GM12875 (cell line): ENCODE measurements around the gene KIF25.

Source experiments
- H3K4me3 ChIP-seq: one replicate; pipeline ENCODE4 v1.5.1; 2011; ENCODE audit warnings: low read depth, low read length, control low read depth
- TF ChIP-seq, protein P1 (sequence below): IDR thresholded peaks from 2 replicates; pipeline ENCODE4 v1.5.1; 2011; ENCODE audit warnings: low read depth, mild to moderate bottlenecking, control low read depth, inconsistent platforms, low read length, moderate library complexity, borderline replicate concordance; ENCODE audit not compliant: insufficient read depth

KIF25 gene

DNA sequence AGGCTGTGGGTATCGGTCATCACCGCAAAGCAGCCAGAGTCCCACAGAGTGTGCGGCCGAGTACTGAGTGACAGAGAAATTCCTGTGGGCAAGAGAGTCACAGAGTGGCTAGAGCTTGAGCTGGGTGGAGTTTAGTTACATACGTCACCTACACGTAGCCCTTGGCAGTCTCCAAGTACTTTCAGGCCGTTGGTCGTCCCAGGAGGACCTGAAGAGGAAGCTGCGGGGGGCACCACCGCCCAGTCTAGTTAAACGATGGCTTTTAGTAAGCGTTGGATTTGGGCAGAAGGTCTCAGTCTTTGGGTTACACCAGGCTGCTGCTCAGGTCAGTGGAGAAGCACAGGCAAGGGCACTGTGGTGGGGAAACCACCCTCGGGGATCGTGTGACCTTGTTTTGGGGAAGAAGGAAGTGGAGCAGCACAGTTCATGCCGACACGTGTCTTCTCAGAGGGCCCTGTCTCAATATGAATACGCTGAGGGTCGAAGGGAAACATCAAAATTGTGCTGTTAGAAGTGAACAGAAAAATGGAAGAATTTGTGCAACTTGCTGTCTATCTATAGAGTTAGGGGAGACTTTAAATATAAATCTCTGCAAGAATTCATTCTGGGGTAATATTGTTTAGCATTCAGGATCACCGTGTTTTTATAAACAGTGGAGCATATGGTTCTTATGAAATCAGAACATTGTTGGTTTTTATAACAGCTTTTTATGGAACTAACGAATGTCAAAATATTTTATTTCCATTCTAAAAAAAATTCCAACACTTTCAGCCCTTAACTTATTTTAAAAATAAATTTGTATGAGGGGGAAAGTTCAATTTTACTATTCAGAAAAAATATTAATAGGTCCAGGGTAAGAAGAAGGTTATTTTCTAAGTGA lies 28.6 kb downstream of the KIF25 start:
- TF ChIP-seq, protein P1, sequence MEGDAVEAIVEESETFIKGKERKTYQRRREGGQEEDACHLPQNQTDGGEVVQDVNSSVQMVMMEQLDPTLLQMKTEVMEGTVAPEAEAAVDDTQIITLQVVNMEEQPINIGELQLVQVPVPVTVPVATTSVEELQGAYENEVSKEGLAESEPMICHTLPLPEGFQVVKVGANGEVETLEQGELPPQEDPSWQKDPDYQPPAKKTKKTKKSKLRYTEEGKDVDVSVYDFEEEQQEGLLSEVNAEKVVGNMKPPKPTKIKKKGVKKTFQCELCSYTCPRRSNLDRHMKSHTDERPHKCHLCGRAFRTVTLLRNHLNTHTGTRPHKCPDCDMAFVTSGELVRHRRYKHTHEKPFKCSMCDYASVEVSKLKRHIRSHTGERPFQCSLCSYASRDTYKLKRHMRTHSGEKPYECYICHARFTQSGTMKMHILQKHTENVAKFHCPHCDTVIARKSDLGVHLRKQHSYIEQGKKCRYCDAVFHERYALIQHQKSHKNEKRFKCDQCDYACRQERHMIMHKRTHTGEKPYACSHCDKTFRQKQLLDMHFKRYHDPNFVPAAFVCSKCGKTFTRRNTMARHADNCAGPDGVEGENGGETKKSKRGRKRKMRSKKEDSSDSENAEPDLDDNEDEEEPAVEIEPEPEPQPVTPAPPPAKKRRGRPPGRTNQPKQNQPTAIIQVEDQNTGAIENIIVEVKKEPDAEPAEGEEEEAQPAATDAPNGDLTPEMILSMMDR = no peak
- no peak overlapping the region for H3K4me3 ChIP-seq

DNA sequence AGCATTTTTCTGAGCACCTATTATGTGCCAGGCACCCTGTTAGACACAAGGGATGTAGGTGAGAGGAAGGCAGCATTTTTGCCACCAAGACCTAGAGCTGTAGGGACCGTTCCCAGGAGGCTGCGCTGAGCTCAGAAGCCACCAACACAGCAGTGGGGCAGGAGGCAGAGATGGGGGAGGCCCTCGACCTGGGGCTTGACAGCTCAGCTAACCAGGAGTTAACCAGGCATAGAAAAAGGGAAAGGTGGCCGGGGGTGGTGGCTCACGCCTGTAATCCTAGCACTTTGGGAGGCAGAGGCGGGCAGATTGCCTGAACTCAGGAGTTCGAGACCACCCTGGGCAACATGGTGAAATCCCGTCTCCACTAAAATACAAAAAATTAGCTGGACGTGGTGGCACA lies 29.5 kb downstream of the KIF25 start:
- TF ChIP-seq, protein P1 = no peak
- no peak overlapping the region for H3K4me3 ChIP-seq

DNA sequence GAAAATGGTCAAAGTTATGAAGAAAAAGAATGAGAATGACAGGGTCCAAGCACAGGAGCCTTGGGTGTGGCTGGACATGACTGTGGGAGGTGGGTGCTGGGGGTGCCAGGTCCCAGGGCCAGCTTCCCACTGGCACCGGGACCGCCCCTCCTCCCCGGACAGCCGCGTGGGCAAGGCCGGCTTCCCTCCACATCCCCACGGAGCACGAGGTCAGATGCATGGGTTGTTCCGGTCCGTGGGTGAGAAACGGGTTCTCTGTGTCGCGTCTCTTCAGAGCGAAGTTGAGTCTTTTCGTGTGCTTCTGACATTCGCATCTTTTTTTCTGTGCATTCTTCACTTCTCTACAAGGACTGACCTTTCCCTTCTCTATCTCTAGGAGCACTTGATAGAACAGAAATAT lies 30.1 kb downstream of the KIF25 start:
- H3K4me3 ChIP-seq = no peak overlapping the region
- TF ChIP-seq, protein P1 = no peak

DNA sequence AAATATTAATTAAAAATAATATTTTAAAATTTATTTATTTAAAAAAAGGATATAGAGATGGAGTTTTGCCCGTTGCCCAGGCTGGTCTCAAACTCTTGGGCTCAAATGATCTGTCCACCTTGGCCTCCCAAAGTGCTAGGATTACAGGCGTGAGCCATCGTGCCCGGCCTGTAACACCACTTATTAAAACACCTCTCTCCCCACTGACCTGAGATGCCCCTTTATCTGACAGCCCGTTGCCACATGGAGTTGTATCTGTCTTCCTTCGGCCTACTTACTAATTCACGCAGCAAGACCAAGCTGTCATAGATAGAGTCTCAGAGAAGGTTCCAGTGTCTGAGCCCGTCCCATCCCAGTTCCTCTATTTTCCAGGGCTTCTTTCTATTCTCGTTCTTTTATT lies 30.7 kb downstream of the KIF25 start:
- H3K4me3 ChIP-seq = no peak overlapping the region
- TF ChIP-seq, protein P1 = no peak

DNA sequence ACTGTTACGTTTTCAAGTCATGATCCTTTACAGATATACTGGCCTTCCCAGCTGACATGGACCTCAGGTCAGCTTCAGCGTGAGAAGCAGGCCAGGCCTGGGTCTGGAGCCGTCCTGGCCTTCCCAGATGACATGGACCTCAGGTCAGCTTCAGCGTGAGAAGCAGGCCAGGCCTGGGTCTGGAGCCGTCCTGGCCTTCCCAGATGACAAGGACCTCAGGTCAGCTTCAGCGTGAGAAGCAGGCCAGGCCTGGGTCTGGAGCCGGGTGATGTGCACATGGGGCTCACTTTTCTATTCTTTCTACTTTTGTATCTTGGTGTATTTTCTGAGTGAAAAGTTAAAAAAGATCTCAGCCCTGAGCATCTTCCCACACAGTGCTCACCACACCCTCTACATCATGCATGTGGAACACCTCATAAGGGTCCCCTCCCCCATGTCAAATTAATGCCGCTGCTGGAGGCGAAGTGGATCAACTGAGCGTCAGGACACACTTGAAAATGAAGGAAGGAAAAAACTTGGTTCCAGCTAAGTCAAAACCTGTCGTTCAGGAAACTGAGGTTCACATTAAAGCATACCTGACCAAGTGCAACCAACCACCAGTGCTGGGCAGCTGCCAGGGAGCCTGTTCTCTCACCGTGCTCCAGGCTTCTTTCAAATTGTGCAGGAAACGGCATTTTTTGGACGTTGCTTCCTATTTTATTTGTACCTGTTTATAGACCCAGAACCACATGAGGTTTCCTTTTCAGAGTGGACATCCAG lies 32.2 kb downstream of the KIF25 start:
- H3K4me3 ChIP-seq = no peak overlapping the region
- TF ChIP-seq, protein P1 = no peak

DNA sequence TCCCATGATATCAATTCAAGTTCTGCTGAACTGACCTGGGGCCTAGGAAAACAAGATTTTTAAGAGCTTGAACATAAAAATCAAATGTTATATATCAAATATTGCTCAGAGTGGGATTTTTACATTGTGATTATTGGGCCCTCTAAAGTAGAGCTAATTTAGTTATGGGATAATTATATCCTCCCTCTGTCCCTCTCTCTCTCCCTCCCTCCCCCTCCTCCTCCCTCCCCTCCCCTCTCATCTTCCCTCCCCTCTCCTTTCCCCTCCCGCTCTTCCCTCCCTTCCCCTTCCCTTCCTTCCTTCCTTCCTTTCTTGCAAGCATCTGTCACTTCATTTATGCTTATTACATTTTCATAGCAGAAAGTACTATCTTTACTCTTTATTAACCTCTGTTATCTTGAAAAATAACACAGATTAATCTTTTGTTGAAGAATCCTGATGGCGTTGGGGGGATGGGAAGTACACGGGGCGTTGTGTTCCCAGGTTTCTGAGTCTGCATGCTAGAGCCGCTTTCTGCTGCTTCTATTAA lies 32.8 kb downstream of the KIF25 start:
- TF ChIP-seq, protein P1 = no peak
- H3K4me3 ChIP-seq = no peak overlapping the region
